NB4 (cell line): ENCODE data around the gene TJAP1.

Source experiments
- DNase-seq: peaks from one replicate; pipeline ENCODE4 v3.0.0; 2010; ENCODE audit warnings: low read depth
- H3K4me3 ChIP-seq: one replicate; pipeline ENCODE4 v1.5.1; 2011; ENCODE audit warnings: mild to moderate bottlenecking, low read depth, low read length, moderate library complexity
- MYC ChIP-seq: IDR thresholded peaks from 2 replicates; pipeline ENCODE4 v1.6.1; 2011; ENCODE audit warnings: low read depth, low read length
- POLR2A ChIP-seq: IDR thresholded peaks from 2 replicates; pipeline ENCODE4 v1.6.1; 2011; ENCODE audit warnings: mild to moderate bottlenecking; ENCODE audit not compliant: insufficient read length; ENCODE audit errors: extremely low read depth
- TF ChIP-seq, protein P1 (sequence below): IDR thresholded peaks from one replicate; pipeline ENCODE4 v1.5.1; 2012; ENCODE audit warnings: low read depth, low read length
- TF ChIP-seq, protein P2 (sequence below): IDR thresholded peaks from 2 replicates; pipeline ENCODE4 v1.6.1; 2011; ENCODE audit warnings: low read depth, low read length

The TJAP1 gene

DNA sequence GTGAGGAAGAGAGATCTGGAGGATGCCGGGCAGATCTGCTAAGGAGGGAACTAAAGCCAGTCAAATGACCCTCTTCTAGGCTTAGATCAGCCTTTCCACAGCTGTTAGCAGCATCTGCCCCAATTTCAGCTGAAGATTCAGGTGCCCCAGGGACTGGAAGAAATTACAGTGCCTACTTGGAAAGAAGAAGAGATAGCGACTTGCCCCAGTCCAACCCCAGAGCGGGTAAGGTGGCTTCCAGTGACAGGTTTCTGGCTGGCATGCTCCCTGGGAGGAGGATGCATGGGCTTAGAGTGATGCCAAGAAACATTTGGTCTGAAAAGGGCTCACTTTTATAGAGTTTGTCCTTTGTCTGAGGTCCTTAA is 620 bp downstream of the TJAP1 start:
- no peak for DNase-seq
- peak overlapping the region; percentile 93 for H3K4me3 ChIP-seq
- TF ChIP-seq, protein P1, sequence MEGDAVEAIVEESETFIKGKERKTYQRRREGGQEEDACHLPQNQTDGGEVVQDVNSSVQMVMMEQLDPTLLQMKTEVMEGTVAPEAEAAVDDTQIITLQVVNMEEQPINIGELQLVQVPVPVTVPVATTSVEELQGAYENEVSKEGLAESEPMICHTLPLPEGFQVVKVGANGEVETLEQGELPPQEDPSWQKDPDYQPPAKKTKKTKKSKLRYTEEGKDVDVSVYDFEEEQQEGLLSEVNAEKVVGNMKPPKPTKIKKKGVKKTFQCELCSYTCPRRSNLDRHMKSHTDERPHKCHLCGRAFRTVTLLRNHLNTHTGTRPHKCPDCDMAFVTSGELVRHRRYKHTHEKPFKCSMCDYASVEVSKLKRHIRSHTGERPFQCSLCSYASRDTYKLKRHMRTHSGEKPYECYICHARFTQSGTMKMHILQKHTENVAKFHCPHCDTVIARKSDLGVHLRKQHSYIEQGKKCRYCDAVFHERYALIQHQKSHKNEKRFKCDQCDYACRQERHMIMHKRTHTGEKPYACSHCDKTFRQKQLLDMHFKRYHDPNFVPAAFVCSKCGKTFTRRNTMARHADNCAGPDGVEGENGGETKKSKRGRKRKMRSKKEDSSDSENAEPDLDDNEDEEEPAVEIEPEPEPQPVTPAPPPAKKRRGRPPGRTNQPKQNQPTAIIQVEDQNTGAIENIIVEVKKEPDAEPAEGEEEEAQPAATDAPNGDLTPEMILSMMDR, result no peak
- TF ChIP-seq POLR2A (no peak), MYC (no peak)
- TF ChIP-seq, protein P2, sequence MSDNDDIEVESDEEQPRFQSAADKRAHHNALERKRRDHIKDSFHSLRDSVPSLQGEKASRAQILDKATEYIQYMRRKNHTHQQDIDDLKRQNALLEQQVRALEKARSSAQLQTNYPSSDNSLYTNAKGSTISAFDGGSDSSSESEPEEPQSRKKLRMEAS, result no peak

DNA sequence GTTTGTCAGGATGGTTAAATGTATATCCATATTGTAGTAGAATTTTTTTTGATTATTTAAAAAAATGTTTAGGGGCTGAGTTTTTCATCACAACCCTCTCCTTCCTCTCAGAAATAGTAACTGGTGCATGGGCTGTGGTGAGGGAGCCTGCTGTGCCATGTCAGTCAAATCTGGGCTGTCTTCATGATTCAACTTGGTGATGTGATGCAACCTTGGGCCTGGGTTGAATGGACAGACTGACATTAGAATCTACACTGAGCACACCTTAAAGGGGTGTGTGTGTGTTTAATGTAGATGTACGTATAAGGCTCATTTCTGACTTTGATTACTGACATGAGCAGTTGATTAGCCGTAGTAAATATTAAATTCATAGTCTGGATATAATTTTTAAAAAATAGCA is 3.7 kb downstream of the TJAP1 start:
- peak; percentile 71 for DNase-seq
- TF ChIP-seq, protein P1, result no peak
- TF ChIP-seq MYC, result no peak
- TF ChIP-seq, protein P2, result no peak
- TF ChIP-seq POLR2A, result no peak
- no peak overlapping the region for H3K4me3 ChIP-seq

DNA sequence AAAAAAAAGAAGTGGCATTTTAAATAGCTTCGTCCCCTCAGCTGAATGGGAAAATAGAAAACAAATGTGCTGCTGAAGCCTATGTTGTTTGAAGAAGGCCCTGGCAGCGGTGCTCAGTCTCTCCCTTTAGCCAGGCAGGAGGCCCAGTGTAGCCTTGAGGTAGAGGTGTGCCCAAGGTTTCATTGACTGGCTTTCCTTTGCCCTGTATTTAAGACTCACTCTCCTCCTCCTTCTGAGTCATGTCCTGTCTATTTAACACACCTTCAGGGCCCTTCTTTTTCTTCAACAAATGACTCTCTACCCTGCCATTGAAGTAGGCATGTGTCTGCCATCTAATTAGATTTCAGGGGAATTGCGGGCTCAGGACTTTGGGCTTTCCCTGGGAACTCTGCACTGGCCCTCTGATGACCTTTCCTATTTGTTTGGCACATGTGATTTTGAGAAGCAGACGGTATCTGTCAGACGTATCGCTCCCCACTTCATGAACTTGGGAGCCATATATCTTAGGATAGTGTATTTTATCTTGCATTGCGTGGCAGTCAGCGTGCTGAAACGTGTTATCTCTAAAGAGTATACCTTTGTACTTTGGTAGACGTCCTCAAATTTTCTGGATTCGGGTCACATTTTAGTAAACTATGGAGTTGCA is 4.3 kb downstream of the TJAP1 start:
- no peak overlapping the region for H3K4me3 ChIP-seq
- TF ChIP-seq, protein P1, result no peak
- TF ChIP-seq, protein P2, result no peak
- TF ChIP-seq MYC (no peak), POLR2A (no peak)
- no peak for DNase-seq

DNA sequence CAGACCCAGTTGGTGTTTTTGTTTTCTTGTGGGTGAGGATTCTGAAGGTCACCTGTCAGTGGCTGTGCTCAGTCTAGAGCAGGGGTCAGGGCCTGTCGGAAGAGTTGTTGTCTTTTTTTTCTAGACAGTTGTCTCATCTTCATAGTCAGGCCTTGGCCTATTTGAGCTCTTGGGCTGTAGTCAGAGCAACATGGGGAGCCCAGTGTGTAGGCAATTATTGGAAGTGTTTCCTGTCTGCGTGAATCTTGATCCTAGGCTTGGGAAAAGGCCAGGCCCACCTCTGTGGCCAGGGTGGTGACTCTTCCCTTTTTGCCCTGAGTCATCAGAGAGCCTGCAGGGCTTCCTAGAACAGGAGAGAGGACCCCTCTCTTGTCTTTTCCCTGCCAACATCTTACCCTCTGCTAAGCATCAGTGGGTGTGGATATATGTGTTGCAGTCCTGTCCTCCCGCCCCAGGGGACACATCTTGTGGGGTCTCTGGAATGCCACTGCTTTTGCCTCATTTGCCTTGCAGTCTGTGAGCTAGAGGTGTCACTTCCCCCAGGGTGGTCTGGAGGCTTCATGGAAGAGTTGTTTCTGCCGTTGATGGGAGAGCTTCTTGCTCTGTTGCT is 11.4 kb downstream of the TJAP1 start:
- TF ChIP-seq, protein P1, result no peak
- TF ChIP-seq POLR2A (no peak), MYC (no peak)
- TF ChIP-seq, protein P2, result no peak
- no peak for DNase-seq
- H3K4me3 ChIP-seq, result no peak overlapping the region

DNA sequence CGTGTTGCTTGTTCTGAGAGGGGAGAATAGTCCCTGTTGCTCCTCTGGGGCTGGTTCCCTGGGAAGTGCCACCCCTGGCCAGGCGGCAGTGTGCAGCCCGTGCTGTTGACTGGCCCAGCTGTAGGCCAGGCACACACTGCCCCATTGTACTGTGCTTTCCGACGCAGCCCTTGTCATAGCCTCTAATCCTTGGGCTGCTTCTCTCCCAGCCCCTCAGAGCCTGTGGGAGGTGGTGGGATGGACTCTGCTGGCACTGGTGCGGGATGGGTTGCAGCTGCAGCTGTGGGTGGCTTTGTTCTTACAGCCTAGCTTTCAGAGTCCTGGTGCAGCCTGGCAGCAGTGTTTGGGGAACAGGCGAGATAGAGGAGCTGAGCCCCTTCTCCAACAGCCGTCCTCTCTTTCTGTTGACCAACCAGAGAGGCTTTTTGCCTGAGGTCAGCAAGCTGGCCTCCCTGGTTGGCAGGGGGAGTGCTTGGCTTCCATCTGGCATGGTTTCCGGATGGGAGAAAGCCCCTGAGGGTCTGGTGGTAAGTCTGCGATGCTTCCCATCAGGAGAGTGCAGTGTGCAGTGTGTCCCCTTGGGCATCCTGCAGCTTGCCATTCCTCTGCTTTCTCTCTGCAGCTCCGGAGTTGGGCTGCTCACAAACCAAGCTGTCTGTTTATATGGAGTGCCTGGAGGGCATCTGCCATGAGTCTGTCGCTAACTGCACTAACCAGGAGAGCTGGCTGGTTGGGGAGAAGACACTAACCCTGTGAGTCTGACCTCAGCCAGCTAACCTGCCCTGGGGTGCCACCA is 12.1 kb downstream of the TJAP1 start:
- H3K4me3 ChIP-seq, result no peak overlapping the region
- no peak for DNase-seq
- TF ChIP-seq, protein P2, result no peak
- TF ChIP-seq, protein P1, result no peak
- TF ChIP-seq MYC, result no peak
- TF ChIP-seq POLR2A, result no peak
